Hepatocyte (in vitro differentiated cells): Measurements from ENCODE around the gene SLC20A1.

Source experiments
- EZH2 ChIP-seq: fragments of 200-600 bp; sonication (generic); IDR thresholded peaks from 2 replicates; pipeline ENCODE4 v1.6.1; 2016; ENCODE audit warnings: antibody characterized with exemption, mild to moderate bottlenecking, borderline replicate concordance
- TF ChIP-seq, protein P1 (sequence below): fragments of 200-600 bp; sonication (generic); IDR thresholded peaks from 2 replicates; pipeline ENCODE4 v1.5.1; 2016; ENCODE audit warnings: antibody characterized with exemption, mild to moderate bottlenecking; ENCODE audit not compliant: poor library complexity

DNA sequence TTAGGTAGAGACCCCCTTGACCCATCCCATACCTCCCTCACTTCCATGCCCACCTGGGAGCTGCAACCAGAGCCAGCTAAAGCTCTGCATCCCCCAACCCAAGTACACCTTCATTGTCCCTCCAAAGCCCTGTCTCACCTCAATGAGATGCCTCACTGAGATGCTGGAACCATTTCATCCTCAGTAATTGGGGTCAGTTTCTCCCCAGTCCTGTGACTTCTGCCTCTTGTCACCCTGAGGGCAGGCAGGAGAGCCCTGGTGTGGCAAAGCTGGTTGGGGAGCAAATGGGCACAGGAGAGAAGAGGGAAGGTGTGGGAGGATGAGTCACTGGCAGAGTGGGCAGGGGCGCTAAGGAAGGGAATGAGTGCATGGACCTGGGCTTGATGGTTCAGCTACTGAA is 47.2 kb downstream of the SLC20A1 start:
- TF ChIP-seq, protein P1, sequence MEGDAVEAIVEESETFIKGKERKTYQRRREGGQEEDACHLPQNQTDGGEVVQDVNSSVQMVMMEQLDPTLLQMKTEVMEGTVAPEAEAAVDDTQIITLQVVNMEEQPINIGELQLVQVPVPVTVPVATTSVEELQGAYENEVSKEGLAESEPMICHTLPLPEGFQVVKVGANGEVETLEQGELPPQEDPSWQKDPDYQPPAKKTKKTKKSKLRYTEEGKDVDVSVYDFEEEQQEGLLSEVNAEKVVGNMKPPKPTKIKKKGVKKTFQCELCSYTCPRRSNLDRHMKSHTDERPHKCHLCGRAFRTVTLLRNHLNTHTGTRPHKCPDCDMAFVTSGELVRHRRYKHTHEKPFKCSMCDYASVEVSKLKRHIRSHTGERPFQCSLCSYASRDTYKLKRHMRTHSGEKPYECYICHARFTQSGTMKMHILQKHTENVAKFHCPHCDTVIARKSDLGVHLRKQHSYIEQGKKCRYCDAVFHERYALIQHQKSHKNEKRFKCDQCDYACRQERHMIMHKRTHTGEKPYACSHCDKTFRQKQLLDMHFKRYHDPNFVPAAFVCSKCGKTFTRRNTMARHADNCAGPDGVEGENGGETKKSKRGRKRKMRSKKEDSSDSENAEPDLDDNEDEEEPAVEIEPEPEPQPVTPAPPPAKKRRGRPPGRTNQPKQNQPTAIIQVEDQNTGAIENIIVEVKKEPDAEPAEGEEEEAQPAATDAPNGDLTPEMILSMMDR: no peak
- no peak for TF ChIP-seq EZH2
